NCI-H1694 treated with DMSO at 0.1 percent for 48 hours (cell line): ENCODE measurements around the gene SUGCT.

Experiments
- DNase-seq: peaks from one replicate; lab custom pipeline; 2025; lab: John Stamatoyannopoulos, UW

Gene SUGCT

DNA sequence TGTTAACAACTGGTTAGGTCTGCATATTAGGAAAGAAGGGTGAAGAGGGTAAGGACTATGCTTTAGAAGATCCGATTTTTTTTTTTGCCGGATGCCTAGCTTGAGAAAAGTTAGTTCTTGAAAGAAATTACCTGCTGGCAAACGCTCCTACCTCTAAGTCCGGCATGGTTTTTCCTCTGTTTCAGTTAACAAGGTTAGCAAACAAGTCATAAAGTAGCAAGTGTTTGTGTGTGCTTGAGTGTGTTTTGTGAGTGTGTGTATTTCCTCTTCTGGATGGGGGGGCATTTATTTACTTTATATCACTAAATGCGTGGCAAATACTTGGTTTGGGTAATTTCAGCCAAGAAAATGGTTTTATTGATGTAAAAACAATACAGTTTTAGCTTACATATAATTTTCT lies 195.6 kb downstream of the SUGCT start:
- no peak for DNase-seq

GRCh38 chr7:40331915-40332314 lies 197.1 kb downstream of the SUGCT start:
- no peak for DNase-seq

- no peak for DNase-seq
These were observed 197.7 kb downstream of the SUGCT start for GRCh38 chr7:40332516-40332915.

DNA sequence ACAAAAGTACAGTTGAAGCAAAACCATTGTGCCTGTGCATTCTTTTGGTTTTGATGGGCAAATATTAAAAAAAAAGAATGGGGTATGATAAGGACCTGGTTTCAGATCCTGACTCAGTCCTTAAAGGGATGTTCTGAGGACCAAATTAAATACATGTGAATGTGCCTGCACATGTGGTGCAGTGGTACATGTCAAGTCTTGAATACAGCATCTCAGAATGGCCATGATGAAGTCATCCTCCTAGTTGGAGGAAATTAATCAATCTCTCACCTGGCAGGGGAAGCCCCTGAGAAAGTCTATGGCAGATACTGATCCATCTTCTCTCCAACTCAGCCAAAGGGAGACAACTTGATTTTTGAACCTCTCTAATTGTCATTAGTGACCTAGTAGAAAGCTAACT lies 207.0 kb downstream of the SUGCT start:
- no peak for DNase-seq

DNA sequence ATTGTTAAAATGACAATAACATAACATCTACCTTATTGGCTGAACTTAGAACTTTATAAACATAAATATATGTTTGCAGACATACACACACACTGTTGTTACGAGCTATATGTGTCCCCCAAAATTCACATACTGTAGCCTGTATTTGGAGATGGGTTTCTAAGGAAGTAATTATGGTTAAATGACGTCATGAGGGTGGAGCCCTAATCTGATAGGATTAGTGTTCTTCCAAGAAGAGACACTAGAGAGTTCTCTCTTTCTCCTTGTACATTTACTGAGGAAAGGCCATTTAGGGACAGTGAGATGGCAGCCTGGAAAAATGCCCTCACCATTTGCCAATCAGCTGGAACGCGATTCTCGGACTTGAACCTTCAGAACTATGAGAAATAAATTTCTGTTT lies 211.7 kb downstream of the SUGCT start:
- DNase-seq, result no peak

- DNase-seq, result no peak
These were observed 213.4 kb downstream of the SUGCT start for GRCh38 chr7:40348126-40348728.

GRCh38 chr7:40350100-40350499 lies 215.3 kb downstream of the SUGCT start:
- DNase-seq, result no peak

DNA sequence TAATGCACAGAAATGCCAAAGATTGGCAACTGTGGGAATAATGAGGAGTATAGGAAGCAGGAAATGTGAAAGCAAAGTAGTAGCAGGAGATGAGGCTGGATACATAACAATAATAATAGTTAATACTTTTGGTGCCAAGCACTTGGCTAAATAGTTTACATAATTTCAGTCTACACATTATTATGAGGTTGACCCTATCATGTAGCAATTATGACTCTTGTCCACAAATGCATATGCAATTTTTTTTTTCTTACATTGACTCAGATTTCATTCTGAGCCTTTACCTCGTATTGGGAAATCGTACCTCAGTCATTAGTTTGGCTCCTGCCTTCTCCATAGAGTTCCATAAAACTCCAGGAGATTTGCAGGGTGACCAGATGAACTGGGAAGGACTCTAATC lies 219.9 kb downstream of the SUGCT start:
- no peak for DNase-seq

- DNase-seq, result no peak
These were observed 221.5 kb downstream of the SUGCT start for GRCh38 chr7:40356312-40356711.

DNA sequence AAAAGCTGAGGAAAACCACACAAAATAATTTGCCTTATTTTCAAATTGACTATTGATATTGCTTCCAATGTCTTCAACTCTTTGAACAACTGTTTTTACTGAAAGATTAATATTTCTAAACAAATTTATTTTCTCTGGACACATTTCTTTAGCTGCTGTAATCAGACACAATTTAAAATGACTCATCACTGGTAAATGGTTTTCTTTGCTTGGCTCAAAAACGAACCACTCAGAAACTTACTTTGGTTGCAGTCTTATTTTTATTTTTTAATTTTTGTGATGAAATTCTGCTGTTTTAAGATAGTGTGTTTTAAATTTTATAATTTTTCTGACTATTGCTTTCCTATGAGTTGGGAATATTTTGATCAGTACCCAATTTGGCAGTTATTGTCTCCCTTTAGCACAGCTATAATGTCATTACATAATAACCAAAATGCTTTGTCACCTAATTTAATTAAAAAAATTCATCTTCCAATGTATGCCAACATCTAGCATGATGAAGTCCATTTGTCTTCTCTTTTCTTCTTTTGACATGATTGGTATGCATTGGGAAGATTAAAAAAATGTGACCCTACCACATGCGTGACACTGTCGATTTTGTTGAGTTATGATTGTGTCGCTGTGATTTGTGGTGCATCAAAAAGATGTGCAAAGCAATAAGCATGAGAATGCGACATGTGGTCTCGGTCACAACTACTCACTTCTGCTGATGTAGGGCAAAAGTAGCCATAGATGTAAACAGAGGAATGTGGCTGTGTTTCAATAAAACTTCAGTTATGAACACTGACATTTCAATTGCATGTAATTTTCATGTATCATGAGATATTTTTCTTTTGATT lies 222.3 kb downstream of the SUGCT start:
- no peak for DNase-seq

GRCh38 chr7:40369641-40370277 lies 235.0 kb downstream of the SUGCT start:
- DNase-seq, result no peak

DNA sequence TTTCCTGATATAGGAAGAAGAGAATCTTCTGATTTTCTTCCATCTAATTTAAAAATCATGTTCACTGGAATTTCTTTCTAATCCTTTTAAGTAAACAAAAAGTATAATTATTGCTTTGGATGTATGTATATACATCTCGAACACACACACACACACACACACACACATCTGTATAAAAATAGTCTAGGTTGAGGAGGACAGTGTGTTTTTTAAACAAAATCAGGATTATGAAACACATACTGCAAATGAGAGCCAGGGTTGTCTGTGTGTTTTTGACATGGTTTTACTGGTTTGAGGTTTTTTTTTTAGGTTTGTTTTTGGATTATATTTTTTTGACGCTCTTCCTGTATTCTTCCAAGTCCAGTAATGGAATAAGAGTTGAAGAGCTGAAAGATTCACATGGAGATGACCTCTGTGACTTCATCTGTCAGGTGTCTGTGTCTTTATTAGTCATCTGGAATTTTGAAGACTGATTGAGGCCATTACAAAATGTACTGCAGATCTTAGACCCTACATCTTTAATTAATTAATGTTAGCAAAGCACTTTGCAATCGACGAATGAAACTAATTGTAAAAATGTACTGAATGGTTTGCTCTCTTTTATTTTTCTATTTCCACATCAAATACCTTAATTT lies 237.1 kb downstream of the SUGCT start:
- DNase-seq, result no peak

DNA sequence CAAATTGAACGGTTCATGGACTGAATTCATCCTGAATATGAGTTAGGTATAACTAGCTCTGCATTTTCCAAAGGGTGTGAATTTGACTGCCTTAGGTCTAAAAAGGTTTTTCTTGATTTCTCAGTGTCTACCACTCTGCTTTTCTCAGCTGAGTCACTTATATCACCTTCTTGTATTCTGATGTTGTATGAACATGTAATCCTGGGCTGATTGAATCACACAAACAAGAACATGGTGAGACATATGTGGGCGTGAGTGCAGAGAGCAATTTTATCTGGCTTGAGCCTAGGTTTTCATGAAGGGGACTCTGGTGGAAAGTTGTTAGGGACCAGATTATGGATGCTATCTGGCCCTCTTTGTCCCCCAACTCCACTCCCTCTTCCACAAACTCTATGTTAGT lies 239.8 kb downstream of the SUGCT start:
- DNase-seq, result no peak

DNA sequence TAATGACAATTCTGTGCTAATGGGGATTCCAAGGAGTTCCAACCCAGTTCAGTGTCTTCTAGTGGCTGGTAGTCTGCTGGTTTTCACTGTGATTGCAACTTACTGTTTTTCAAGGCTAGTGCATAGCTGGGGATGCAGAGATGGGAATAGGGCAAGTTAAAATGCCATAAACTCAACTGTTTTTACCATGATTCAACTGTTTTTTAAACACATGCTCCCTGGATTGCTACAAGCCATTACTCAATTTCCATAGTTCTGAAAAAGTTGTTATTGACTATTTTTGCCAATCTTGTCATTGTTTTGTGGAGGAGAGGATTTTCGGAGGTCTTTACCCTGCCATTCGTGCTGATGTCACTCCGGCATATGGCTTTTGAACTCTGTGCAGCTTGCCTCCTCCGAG lies 245.3 kb downstream of the SUGCT start:
- DNase-seq, result no peak

GRCh38 chr7:40382145-40382544 lies 247.3 kb downstream of the SUGCT start:
- no peak for DNase-seq

DNA sequence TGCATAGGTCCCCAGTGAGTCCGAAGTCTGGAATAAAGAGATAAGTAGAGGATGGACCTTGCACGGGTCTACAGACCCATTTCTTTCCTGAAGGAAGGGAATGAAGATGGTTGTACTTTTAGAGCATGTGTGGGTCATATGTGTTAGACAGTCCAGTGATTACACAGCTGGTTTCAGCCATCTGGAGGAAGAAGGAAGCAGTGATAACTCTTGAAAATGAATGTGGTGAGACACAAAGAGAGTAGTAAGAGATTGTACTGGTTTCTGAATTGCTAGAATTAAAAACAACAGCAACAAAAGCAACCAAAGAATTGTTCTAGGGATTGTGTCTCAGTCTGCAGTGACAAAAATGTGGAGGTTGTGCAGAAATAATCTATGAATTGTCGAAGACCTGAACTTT lies 258.9 kb downstream of the SUGCT start:
- no peak for DNase-seq

DNA sequence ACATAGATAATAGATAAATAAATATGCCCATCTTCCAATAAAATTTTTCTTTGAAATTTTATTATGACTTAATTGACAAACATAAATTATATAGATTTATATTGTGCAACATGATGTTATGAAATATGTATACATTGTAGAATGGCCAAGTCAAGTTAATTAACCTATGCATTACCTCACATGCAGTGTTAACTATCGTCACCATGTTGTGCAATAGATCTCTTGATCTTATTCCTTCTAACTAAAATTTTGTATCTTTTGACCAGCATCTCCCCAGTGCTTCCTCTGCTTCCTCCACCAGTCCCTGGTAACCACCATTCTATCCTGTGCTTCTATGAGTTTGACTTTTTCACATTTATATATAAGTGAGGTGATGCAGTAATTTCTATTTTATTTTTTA lies 259.6 kb downstream of the SUGCT start:
- no peak for DNase-seq

DNA sequence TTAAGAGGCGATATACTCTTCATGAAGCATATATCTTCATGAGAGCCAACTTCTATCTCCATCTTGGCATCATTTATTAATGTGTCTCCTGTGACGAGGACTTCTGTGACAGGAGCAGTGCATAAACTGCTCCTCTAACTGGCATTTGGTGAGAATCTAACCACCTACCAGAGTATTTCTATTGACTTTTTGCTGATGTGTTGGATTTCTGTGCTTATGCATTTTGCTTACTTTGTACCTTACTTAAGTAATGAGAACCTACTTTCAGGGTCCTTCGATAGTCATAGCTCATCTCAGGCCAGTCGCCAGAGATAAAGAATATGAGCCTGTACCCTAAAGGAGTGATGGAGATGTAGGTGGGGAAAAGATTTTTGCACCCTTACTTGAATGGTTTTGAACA lies 265.7 kb downstream of the SUGCT start:
- DNase-seq, result no peak

DNA sequence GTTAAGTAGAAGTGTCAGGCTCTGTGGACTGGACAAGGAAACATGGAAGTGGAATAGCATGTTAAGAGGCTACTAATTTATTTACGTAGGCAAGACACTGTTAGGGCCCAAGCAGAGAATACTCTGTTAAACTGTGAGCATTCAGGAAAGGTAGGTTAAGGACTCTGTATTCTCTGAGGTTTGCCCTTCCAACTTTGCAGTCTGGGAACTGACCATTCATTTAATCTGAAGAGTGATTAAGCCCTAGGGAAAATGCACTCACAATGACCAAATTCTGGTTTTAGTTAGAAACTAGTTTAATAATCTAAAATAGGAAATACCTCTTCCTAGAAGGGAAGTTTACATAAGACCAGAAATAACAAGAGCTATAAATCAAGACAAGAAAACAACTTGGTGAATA lies 266.6 kb downstream of the SUGCT start:
- no peak for DNase-seq

DNA sequence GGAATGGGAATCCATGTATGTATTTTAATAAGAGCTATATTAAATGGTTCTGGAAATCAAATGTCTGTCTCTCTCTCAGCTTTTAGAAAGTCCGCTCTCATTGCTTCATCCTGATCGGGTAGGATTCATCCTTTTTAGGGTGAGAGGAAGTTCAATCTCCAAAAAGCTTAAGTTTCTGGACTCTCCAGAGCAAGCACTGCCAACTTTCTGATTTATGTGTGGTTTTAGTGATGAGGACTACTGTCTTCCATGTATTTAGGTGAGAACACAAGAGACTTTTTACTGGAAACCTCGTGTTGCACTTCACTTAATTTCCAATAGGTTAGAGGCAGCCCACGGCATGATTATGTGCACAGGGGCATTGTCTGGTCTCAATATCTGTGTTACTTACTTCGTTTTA lies 267.9 kb downstream of the SUGCT start:
- no peak for DNase-seq

DNA sequence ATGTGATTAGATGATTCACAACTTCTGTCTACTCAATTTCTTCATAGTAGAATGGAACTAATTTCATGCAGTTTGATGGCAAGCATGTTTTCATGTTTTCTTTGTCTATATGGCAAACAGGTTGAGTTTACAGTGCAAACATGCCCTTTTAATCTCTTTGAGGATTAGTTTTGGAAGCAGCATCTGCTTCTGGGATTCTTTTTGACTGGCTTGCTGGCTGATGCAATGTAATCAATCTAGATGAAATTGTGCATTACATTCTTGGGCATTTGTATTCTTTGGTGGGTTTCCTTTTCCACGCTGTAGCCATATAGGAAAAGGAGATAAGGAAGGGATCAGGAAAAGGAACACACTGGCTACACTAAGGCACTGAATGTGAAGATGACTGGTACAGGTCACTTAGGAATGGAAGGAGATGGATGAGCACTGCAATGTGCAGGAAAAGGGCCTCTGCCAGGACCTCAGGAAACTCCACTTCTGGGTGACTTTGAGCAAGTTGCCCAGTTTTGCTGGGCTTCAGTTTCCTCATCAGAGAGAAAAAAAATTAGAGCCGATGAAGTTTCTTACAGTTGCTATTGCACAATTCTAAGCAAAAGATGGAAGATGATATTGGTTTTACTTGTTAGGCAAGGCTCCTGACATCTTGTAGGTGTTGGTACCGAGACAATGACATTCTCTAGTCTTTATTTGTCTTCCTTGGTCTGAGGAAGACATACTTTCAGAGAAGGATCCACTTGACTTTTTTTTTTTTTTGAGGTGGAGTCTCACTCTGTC lies 269.1 kb downstream of the SUGCT start:
- no peak for DNase-seq

DNA sequence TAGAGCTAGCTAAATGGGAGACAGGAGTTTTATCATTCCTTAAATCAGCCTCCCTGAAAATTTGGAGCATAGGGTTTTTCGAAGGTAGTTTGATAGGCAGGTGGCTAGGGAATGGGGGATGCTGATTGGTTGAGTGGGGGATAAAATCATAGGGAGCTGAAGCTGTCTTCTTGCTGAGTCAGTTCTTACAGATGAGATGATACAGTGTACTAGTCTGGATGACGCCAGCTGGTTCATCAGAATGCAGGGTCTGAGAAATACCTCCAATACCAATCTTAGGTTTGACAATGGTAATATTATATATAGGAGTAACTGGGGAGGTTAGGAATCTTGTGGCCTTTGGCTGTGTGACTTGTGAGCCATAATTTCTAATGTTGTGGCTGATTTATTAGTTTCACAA lies 271.2 kb downstream of the SUGCT start:
- no peak for DNase-seq
